ENCODE data around the gene EHMT1.

The EHMT1 gene

DNA sequence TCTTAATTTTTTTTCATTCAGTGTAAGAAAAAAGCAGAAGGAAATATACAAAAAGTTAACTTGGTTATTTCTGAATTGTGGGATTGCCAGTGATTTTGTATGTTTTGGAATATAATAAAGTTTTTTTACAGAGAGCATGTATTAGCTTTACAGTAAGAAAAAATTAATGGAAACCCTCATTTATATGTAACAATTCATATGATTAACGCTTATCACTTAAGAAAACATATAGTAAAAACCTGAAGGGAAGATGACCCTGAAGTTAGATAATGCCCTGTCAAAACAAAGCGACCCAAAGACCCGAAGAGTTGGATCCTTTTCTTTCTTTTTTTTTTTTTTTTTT, 52.4 kb downstream of the EHMT1 start:
- H3K9me3 ChIP-seq (ENCODE audit: control insufficient read depth, low read length), result no peaks in the 10 kb centered on the region
- peaks cover 8% of the 10 kb centered on the region for H3K36me3 ChIP-seq (ENCODE audit: control insufficient read depth, insufficient read depth, low read length)
- no peaks in the 10 kb centered on the region for H3K4me1 ChIP-seq (ENCODE audit: control insufficient read depth, insufficient read depth, low read length, poor library complexity, severe bottlenecking)
- no peak overlapping the region for H3K27ac ChIP-seq (ENCODE audit: insufficient read depth, low read length, poor library complexity, severe bottlenecking)
- H3K4me3 ChIP-seq (ENCODE audit: insufficient read depth, low read depth, low read length, poor library complexity, severe bottlenecking), result no peak overlapping the region
- no peak for DNase-seq
- no peaks in the 10 kb centered on the region for H3K27me3 ChIP-seq (replicated peaks; ENCODE audit: control insufficient read depth, insufficient read depth, low read length, poor library complexity, severe bottlenecking)

DNA sequence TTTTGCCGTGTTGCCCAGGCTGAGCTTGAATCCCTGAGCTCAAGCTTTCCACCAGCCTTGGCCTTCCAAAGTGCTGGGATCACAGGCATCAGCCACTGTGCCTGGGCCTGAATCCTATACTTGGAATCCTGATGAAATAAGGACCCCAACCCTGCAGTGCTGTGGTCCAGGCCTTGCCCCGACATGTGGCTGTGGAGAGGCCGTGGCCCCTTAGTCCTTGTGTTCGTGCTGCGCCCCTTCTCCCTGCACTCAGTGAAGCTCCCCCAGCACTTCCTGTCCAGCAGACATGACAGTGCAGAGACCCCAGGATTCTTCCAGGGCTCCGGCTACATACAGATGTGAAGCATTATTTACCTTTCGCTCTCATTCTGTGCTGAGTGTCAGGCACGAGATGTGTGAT, 52.9 kb downstream of the EHMT1 start:
- Histone ChIP-seq H3K27me3 (replicated peaks; ENCODE audit: control insufficient read depth, insufficient read depth, low read length, poor library complexity, severe bottlenecking) (no peaks in the 10 kb centered on the region), H3K27ac (ENCODE audit: insufficient read depth, low read length, poor library complexity, severe bottlenecking) (no peak overlapping the region), H3K36me3 (ENCODE audit: control insufficient read depth, insufficient read depth, low read length) (peaks cover 8% of the 10 kb centered on the region), H3K4me3 (ENCODE audit: insufficient read depth, low read depth, low read length, poor library complexity, severe bottlenecking) (no peak overlapping the region), H3K4me1 (ENCODE audit: control insufficient read depth, insufficient read depth, low read length, poor library complexity, severe bottlenecking) (no peaks in the 10 kb centered on the region), H3K9me3 (ENCODE audit: control insufficient read depth, low read length) (no peaks in the 10 kb centered on the region)
- no peak for DNase-seq

DNA sequence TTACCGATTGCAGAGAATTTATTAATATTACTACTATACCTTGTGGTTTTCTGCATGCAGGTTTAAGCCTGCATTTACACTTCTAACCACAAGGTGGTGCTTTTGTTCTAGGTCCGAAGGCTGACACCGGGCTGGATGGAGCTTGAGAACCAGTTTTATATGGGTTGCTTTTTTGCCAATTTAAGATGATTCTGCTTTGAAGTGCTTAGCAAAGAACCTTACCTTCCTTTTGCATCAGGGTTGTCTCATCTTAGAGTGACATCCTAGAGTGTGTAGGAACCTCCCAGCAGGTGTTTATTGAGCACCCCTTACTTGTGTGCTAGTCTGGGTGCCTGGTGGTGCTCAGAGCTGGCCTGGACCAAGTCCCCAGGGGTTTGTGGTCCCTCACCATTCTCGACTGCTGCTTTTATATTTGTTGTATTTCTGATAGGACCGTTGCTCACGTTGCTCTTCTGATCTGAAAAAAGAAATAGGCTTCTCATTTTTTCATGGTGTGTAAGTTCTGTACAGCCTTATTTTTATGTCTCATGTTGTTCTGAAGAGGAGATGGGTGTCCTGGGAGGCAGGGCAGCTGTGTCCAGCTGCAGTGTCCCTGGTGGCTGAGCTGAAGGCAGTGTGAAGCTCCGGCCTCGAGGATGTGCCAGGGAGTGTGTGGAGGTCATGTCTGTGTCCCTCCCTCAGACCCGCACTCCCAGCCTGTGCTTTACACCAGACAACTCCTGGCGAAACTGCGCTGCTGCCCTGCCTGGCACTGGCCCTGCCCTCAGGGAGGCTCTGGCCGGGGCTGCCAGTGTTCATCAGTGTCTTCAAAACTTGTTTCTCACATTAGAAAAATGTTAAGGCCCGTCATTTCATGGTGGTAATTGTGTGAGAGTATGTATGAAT, 54.3 kb downstream of the EHMT1 start:
- peaks cover 8% of the 10 kb centered on the region for H3K36me3 ChIP-seq (ENCODE audit: control insufficient read depth, insufficient read depth, low read length)
- no peak overlapping the region for H3K4me3 ChIP-seq (ENCODE audit: insufficient read depth, low read depth, low read length, poor library complexity, severe bottlenecking)
- H3K9me3 ChIP-seq (ENCODE audit: control insufficient read depth, low read length), result no peaks in the 10 kb centered on the region
- no peaks in the 10 kb centered on the region for H3K27me3 ChIP-seq (replicated peaks; ENCODE audit: control insufficient read depth, insufficient read depth, low read length, poor library complexity, severe bottlenecking)
- no peaks in the 10 kb centered on the region for H3K4me1 ChIP-seq (ENCODE audit: control insufficient read depth, insufficient read depth, low read length, poor library complexity, severe bottlenecking)
- no peak overlapping the region for H3K27ac ChIP-seq (ENCODE audit: insufficient read depth, low read length, poor library complexity, severe bottlenecking)
- DNase-seq, result peak in 1 of 3 donors; percentile 29

DNA sequence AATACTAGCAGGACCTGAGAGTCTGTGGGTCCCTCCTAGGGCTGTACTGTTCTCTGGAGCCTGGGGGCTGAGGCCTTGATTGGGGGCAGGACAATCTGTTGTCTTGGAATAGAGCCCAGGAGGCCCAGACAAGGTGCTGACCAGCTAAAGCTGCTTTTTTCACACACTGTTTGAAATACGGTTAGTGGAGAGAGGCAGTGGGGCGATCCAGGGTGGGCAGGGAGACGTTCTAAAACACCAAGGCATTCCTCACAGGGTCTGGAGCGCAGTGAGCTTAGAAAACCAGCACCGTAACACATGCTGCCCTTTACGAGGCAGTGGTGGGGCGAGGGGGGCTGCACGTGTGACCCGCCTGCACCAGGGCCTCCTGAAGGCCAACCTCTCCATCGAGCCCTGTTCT, 55.1 kb downstream of the EHMT1 start:
- H3K27ac ChIP-seq (ENCODE audit: insufficient read depth, low read length, poor library complexity, severe bottlenecking), result no peak overlapping the region
- no peaks in the 10 kb centered on the region for H3K9me3 ChIP-seq (ENCODE audit: control insufficient read depth, low read length)
- peaks cover 8% of the 10 kb centered on the region for H3K36me3 ChIP-seq (ENCODE audit: control insufficient read depth, insufficient read depth, low read length)
- no peaks in the 10 kb centered on the region for H3K27me3 ChIP-seq (replicated peaks; ENCODE audit: control insufficient read depth, insufficient read depth, low read length, poor library complexity, severe bottlenecking)
- H3K4me3 ChIP-seq (ENCODE audit: insufficient read depth, low read depth, low read length, poor library complexity, severe bottlenecking), result no peak overlapping the region
- no peak for DNase-seq
- H3K4me1 ChIP-seq (ENCODE audit: control insufficient read depth, insufficient read depth, low read length, poor library complexity, severe bottlenecking), result no peaks in the 10 kb centered on the region

- H3K9me3 ChIP-seq (ENCODE audit: control insufficient read depth, low read length), result no peaks in the 10 kb centered on the region
- H3K4me1 ChIP-seq (ENCODE audit: control insufficient read depth, insufficient read depth, low read length, poor library complexity, severe bottlenecking), result no peaks in the 10 kb centered on the region
- peaks cover 2% of the 10 kb centered on the region for H3K36me3 ChIP-seq (ENCODE audit: control insufficient read depth, insufficient read depth, low read length)
- DNase-seq, result no peak
- H3K27ac ChIP-seq (ENCODE audit: insufficient read depth, low read length, poor library complexity, severe bottlenecking), result no peak overlapping the region
- H3K4me3 ChIP-seq (ENCODE audit: insufficient read depth, low read depth, low read length, poor library complexity, severe bottlenecking), result no peak overlapping the region
- no peaks in the 10 kb centered on the region for H3K27me3 ChIP-seq (replicated peaks; ENCODE audit: control insufficient read depth, insufficient read depth, low read length, poor library complexity, severe bottlenecking)
Measured at GRCh38 chr9:137674307-137674975, 55.6 kb downstream of the EHMT1 start.

DNA sequence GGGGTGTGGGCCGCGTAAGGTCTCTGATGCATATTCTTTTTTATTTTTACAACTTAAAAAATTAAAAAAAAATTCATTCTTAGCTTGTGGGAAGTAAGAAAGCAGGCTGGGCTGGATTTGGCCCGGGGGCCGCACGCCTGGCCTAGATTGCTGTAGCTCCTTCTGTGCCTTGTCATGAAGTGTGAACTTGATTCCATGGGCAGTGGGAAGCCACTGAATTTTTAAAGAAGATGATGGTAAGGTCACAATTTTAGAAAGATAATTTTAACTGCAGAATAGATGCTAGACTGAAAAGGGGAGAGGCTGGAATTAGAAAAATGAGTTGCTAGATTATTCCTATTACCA, 56.1 kb downstream of the EHMT1 start:
- DNase-seq, result no peak
- Histone ChIP-seq H3K9me3 (ENCODE audit: control insufficient read depth, low read length) (no peaks in the 10 kb centered on the region), H3K4me3 (ENCODE audit: insufficient read depth, low read depth, low read length, poor library complexity, severe bottlenecking) (no peak overlapping the region), H3K27ac (ENCODE audit: insufficient read depth, low read length, poor library complexity, severe bottlenecking) (no peak overlapping the region), H3K27me3 (replicated peaks; ENCODE audit: control insufficient read depth, insufficient read depth, low read length, poor library complexity, severe bottlenecking) (no peaks in the 10 kb centered on the region), H3K4me1 (ENCODE audit: control insufficient read depth, insufficient read depth, low read length, poor library complexity, severe bottlenecking) (no peaks in the 10 kb centered on the region), H3K36me3 (ENCODE audit: control insufficient read depth, insufficient read depth, low read length) (no peaks in the 10 kb centered on the region)

- Histone ChIP-seq H3K4me1 (ENCODE audit: control insufficient read depth, insufficient read depth, low read length, poor library complexity, severe bottlenecking) (no peaks in the 10 kb centered on the region), H3K36me3 (ENCODE audit: control insufficient read depth, insufficient read depth, low read length) (no peaks in the 10 kb centered on the region), H3K27ac (ENCODE audit: insufficient read depth, low read length, poor library complexity, severe bottlenecking) (no peak overlapping the region), H3K4me3 (ENCODE audit: insufficient read depth, low read depth, low read length, poor library complexity, severe bottlenecking) (no peak overlapping the region), H3K9me3 (ENCODE audit: control insufficient read depth, low read length) (no peaks in the 10 kb centered on the region), H3K27me3 (replicated peaks; ENCODE audit: control insufficient read depth, insufficient read depth, low read length, poor library complexity, severe bottlenecking) (no peaks in the 10 kb centered on the region)
- no peak for DNase-seq
Measured at GRCh38 chr9:137676998-137677397, 58.2 kb downstream of the EHMT1 start.

GRCh38 chr9:137678202-137678601, 59.4 kb downstream of the EHMT1 start:
- Histone ChIP-seq H3K4me3 (ENCODE audit: insufficient read depth, low read depth, low read length, poor library complexity, severe bottlenecking) (no peak overlapping the region), H3K27me3 (replicated peaks; ENCODE audit: control insufficient read depth, insufficient read depth, low read length, poor library complexity, severe bottlenecking) (no peaks in the 10 kb centered on the region), H3K9me3 (ENCODE audit: control insufficient read depth, low read length) (no peaks in the 10 kb centered on the region), H3K27ac (ENCODE audit: insufficient read depth, low read length, poor library complexity, severe bottlenecking) (no peak overlapping the region), H3K36me3 (ENCODE audit: control insufficient read depth, insufficient read depth, low read length) (no peaks in the 10 kb centered on the region), H3K4me1 (ENCODE audit: control insufficient read depth, insufficient read depth, low read length, poor library complexity, severe bottlenecking) (no peaks in the 10 kb centered on the region)
- DNase-seq, result no peak

DNA sequence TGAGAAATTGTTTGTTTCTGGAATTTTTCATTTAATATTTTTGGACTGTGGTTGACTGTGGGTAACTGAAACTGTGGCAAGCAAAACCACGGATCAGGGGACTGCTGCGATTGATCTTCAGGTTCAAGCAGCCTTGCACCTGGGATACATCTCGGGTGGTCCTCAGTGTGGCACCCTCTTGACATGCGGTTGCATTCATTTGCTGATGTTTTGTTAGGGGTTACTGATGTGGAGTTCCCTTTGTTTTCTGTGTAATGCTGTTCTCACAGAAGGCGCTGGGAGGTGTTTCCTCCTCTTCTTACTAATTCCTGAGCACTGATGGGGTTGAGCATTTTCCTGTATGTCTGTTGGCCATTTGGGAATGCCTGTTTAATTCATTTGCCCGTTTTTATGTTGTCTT, 60.4 kb downstream of the EHMT1 start:
- H3K4me1 ChIP-seq (ENCODE audit: control insufficient read depth, insufficient read depth, low read length, poor library complexity, severe bottlenecking), result no peaks in the 10 kb centered on the region
- no peak overlapping the region for H3K4me3 ChIP-seq (ENCODE audit: insufficient read depth, low read depth, low read length, poor library complexity, severe bottlenecking)
- H3K9me3 ChIP-seq (ENCODE audit: control insufficient read depth, low read length), result no peaks in the 10 kb centered on the region
- no peak overlapping the region for H3K27ac ChIP-seq (ENCODE audit: insufficient read depth, low read length, poor library complexity, severe bottlenecking)
- no peak for DNase-seq
- H3K36me3 ChIP-seq (ENCODE audit: control insufficient read depth, insufficient read depth, low read length), result no peaks in the 10 kb centered on the region
- H3K27me3 ChIP-seq (replicated peaks; ENCODE audit: control insufficient read depth, insufficient read depth, low read length, poor library complexity, severe bottlenecking), result no peaks in the 10 kb centered on the region

GRCh38 chr9:137679695-137680305, 61.0 kb downstream of the EHMT1 start:
- Histone ChIP-seq H3K4me1 (ENCODE audit: control insufficient read depth, insufficient read depth, low read length, poor library complexity, severe bottlenecking) (no peaks in the 10 kb centered on the region), H3K27ac (ENCODE audit: insufficient read depth, low read length, poor library complexity, severe bottlenecking) (no peak overlapping the region), H3K9me3 (ENCODE audit: control insufficient read depth, low read length) (no peaks in the 10 kb centered on the region), H3K4me3 (ENCODE audit: insufficient read depth, low read depth, low read length, poor library complexity, severe bottlenecking) (no peak overlapping the region), H3K36me3 (ENCODE audit: control insufficient read depth, insufficient read depth, low read length) (no peaks in the 10 kb centered on the region), H3K27me3 (replicated peaks; ENCODE audit: control insufficient read depth, insufficient read depth, low read length, poor library complexity, severe bottlenecking) (no peaks in the 10 kb centered on the region)
- no peak for DNase-seq

Measured in effector memory CD4-positive, alpha-beta T cell (primary cell).